HTERT RPE-1 (cell line): Measurements from ENCODE around the gene WASHC1.
"Not testable (repeated sequence)": the region's sequence is repeated elsewhere in the genome, so short reads cannot be mapped to it uniquely, and the experiment has no call there.

Experiments
- in situ Hi-C: fragments of 300-500 bp; cut with MboI; formaldehyde crosslinking; loops from 4 replicates; pipeline ENCODE4 v1.14.3; 2020; ENCODE audit warnings: low sequenced_read_pairs

Gene WASHC1, protein sequence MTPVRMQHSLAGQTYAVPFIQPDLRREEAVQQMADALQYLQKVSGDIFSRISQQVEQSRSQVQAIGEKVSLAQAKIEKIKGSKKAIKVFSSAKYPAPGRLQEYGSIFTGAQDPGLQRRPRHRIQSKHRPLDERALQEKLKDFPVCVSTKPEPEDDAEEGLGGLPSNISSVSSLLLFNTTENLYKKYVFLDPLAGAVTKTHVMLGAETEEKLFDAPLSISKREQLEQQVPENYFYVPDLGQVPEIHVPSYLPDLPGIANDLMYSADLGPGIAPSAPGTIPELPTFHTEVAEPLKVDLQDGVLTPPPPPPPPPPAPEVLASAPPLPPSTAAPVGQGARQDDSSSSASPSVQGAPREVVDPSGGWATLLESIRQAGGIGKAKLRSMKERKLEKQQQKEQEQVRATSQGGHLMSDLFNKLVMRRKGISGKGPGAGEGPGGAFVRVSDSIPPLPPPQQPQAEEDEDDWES

DNA sequence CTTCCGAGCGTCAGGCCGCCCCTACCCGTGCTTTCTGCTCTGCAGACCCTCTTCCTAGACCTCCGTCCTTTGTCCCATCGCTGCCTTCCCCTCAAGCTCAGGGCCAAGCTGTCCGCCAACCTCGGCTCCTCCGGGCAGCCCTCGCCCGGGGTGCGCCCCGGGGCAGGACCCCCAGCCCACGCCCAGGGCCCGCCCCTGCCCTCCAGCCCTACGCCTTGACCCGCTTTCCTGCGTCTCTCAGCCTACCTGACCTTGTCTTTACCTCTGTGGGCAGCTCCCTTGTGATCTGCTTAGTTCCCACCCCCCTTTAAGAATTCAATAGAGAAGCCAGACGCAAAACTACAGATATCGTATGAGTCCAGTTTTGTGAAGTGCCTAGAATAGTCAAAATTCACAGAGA lies at the start of gene WASHC1:
TSS of gene WASHC1 (minus strand) at position 101 of the 400 bp plus-strand sequence. CDS start 4,457 bp downstream, outside the sequence.
- in situ Hi-C loops: not testable (repeated sequence)

DNA sequence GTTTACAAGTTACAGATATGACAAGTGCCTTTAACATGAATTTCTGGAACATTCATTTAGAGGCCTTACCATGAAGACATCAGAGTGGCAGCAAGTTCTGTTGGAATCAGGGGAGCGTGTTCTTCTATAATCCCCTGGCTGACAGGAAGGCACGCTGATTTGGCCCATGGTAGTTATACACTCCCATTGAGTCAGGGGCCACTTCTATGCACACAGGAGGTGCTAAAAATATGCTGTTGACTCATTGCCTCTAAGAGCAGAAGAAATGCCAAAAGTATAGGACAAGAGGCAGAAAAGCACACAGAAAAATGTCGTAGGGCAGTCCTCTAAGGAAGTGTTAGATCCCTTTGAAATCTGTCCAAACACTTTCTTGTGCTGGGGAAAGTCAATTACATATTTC lies 49.1 kb upstream of the WASHC1 start:
- in situ Hi-C loops: not testable (repeated sequence)

DNA sequence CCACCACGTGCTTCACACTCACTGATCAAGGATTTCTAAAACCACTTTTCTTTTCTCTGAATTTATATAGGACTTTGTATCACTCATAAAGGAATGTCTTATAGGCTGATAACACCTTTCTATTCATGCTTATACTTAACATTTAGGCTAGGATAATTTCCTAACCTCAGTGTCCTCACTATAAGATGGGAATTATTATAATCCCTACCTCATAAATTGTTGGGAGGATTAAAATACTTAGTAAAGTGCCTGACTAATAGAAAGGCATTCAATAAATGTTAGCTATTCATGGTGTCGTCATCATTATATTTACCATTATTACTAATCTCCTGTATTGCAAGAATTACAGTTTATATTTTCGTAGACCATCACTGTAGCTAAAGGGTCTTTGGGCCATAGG lies 47.1 kb upstream of the WASHC1 start:
- in situ Hi-C loops: not testable (repeated sequence)

DNA sequence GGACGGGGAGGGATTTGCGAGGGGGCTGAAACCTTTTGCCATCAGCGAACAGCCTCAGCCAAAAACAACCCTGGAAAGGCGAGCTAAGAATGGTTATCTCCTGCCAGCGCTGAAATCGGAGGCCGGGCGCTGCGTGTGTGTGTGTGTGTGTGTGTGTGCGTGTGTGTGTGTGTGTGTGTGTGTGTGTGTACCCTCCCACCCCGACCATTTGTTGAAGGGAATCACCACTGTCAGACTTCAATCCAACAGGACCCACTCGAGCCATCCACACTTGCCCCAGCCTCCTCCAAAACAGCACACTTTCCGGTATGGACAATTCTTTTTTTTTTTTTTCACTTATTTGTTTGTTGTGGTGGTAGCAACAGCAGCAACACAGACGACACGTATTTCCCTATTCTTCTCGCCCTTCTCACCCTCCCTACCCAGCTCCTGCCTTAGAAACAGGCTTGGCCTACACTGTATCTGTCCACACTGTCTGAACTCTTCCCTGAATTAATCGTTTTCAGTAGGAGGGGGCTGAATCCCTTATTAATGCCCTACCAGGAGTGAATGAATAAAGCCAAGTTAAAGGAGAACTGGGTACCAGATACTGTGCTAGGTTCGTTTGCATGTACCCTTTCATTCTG lies 44.8 kb upstream of the WASHC1 start:
- in situ Hi-C loops: not testable (repeated sequence)

DNA sequence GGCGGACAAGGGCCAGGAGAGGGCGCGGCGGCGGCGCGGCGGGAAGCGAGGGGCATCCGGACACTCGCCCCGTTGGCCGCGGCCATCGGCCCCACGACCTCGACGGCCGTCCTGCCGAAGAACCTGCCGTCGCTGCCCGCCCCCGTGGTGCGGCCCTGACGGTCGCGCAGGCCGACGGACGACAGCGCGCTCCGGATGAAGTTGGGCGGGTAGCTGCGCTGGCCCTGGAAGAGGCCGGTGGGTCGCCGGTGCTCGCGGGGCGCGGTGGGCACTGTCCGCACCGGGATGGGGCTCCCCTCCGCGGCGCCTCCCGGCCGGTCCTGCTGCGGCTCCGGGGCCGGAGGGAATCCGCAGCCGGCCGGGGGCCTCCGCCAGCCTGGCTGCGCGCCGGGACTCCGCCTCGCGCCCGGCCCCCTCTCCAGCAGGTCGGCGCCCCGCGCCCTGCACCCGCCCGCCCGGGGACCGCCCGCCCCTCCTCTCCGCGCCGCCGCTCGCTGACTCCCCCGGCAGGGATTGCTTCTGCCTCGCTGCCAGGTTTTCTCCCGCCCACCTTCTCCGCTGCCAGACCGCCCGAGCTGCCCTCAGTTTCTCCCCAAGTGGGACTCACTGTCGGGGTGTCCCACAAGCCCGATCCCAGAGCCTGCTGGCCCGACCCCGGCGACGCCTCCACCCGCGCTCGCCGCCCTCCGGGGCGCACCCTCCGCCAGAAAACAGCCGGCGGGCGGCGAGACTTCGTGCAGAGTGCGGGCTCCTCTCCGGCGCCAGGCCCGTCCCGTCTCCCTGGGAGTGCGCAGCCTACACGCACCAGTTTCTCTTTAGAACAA lies 44.0 kb upstream of the WASHC1 start:
- in situ Hi-C loops: not testable (repeated sequence)

DNA sequence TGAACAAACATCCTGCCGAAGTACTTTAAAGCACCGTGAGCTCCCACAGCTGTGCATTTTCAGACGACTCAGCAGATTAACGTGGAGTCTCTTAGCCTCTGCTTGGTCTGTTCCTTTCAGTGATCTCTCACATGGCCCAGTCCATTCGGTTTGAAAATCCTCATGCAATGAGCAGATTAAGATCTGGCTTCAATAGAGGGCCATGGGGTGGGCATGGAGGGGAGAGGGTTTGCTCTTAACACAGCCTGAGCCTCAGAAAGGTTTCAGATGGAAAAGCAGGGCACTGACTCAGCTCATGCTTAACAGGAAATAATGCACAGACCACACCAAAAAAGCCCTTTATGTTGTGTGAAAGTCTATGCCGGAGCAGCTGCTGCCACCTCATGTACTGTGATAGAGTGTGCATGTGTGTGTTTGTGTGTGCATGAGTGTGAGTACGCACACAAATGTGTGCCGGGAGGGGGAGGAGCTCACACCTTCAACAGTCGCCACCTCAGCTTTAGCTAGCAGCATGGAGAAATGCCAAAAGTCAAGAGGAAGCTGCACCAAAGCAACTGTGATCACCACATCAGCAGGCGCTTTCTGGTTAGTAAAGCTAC lies 33.9 kb upstream of the WASHC1 start:
- in situ Hi-C loops: not testable (repeated sequence)

DNA sequence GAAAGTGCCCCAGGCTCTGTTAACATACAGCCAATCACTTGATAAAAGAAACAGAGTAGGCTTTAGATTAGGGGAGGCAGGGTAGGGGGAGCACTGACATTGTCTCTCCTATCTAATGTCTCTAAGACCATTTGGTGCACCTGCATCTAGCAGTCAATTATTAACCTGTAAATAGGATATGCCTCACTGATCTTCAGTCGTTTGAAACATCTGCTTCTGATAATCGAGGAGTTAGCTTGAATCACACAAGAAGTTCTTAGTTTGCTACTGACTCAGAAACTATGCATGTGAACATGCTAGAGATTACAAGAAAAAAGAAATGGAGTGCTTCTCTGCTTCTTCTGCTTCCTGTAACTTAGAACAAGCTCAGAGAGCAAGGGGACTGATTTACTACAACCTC lies 23.4 kb upstream of the WASHC1 start:
- in situ Hi-C loops: not testable (repeated sequence)

DNA sequence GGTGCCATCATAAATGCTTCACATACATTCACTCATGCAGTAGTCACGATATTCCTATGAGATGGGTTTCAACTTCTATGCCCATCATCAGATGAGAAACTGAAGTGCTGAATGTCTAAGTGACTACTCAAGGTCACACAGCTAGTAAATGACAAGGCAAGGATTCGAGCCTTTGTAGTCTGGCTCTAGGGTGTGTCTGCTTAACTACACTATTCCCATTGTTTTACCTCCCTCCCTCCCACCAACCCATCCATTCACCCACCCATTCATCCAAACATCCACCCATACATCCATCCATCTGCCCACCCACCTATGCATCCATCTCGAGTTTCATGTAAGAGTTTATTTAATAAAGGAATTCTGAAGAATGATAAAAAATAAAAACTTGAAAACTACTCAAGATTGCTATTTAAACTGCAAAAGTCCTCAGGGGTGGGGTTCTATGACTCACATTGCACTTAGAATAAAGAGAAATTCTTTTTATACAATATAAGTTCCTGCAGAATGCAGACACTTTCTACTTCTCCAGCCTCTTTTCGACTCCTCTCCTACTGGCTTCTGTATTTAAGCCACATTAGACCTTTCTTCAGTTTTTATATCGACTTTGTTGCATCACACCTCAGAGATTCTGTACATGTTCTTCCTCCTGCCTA lies 19.1 kb upstream of the WASHC1 start:
- in situ Hi-C loops: not testable (repeated sequence)

DNA sequence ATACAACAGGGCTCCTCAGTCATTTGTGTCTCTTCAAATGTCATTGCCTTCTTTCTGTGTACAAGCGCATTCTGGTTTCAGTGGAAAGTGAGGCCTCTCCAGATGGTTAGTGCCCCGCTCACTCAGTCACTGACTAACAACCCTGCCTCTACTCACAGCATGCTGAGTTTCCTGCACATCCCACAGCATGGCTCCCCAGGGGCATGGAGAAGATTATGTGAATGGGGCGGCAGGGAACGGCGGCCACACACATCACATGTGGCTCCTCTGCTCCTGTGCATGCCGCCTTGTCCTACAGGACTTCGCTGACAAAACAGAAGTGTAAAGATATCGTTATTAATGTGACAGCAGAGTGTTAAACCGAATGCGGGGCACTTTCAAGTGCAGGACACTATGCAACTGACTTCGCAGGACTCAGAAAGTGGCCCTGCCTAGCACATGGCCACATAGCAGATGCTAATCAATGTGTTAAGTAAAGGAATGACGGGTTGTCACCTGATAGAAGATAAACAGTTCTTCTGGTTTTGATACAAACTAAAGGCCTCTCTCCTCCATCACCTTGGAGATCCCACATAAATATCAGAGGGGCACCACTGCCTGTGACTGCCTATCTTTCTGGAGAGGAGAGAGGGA lies 17.5 kb upstream of the WASHC1 start:
- in situ Hi-C loops: not testable (repeated sequence)

DNA sequence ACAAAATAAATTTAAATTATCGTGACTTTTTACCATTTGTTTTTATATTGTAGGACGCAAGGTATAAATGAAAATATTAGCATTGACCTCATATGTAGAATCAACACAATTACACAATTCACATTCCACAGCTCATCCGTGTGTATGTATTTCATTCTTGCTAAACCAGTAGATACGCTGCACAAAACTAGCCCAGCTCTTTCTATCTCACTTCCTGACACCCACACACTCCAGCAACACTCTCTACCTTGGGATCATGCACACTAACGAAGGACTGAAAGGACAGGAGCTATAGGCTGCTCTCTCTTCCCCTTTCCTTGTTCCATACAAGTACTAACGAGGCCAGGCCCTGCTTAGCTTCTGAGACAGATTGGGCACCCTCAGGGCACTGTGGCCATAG lies 16.9 kb upstream of the WASHC1 start:
- in situ Hi-C loops: not testable (repeated sequence)

DNA sequence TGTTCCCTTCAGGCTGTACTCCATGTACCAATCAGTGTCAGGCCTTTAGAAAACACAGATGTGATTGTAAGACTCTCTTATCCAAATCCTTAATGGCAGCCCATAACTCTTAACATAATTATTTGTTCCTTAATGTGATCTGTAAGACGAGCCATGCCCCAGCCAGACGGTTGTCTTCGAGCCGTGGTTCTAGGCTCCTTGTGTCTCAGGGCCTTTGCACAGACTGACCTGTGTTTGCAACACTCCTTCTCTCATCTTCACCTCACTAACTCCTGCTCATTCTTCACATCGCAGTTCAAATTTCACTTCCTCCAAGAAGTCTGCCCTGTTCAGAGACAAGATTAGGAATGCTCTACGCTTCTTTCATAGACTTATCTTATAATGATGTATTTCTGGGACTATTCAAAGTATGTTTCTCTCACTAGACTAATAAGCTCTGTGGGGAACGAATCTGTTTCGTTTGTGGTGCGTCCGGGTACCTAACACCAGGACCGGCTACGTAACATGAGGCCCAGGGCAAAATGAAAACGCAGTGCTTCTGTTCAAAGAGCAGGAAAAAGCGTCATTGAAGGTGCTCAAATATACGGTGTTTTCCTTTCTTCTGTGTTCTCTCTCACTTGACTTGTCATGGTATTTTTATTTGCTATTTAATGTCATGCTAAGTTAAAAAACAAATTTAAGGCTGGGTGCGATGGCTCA lies 16.1 kb upstream of the WASHC1 start:
- in situ Hi-C loops: not testable (repeated sequence)

DNA sequence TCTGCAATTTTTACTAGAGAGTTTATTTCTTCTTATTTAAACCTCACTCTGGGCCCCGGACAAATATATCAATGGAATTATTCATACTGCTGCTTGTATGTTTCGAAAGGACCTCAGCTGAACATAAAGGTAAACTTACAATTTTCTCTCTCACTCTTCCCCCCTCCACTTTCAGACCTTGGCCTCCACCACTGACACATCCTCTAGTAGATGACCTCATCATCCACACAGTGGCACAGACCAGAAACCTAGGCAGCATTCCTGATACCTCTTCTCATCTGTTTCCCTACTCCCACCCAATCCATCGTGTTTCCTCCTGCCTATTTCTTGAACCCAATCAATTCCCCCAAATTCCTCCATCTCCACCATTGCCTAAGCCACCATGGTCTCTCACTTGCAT lies 15.2 kb upstream of the WASHC1 start:
- in situ Hi-C loops: not testable (repeated sequence)

DNA sequence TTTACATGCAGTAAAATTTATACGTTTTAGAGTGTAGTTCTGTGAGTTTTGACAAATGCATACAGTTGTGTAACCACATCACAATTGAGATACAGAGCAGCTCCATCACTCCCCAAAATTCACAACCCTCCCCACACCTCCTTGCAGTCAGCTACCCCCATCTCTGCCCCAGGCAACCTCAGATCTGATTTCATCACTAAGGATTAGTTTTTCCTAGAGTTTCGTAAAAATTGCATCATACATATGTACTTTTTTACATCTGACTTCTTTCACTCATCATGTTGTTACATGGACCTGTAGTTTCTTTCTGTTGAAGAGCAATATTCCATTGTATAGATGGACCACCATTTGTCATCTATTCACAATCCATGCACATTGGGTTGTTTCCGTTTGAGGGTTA lies 14.4 kb upstream of the WASHC1 start:
- in situ Hi-C loops: not testable (repeated sequence)

DNA sequence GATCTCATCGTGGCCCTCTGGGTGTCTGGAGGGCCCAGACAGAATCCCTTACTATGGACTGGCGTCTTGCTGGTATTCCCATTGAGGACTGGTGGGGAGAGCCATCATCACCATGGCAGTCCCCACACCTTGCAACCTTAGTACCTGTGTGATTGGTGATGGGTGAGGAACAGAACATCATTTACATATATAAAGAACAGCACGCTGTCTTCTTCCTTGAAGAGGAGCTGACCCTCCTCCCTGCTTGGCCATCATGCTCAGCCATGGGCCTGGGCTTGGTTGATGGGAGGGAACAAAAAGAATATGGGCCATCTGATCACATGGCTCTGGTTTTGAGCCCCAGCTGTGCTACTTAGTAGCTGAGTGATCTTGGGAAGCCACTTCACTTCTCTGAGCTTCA lies 13.9 kb upstream of the WASHC1 start:
- in situ Hi-C loops: not testable (repeated sequence)

DNA sequence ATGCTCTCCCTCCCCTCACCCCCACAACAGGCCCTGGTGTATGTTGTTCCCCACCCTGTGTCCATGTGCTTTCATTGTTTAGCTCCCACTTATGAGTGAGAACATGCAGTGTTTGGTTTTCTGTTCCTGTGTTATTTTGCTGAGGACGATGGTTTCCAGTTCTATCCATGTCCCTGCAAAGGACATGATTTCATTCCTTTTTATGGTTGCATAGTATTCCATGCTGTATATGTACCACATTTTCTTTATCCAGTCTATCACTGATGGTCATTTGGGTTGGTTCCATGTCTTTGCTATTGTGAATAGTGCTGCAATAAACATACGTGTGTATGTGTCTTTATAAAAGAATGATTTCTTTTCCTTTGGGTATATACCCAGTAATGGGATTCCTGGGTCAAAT lies 12.6 kb upstream of the WASHC1 start:
- in situ Hi-C loops: not testable (repeated sequence)

DNA sequence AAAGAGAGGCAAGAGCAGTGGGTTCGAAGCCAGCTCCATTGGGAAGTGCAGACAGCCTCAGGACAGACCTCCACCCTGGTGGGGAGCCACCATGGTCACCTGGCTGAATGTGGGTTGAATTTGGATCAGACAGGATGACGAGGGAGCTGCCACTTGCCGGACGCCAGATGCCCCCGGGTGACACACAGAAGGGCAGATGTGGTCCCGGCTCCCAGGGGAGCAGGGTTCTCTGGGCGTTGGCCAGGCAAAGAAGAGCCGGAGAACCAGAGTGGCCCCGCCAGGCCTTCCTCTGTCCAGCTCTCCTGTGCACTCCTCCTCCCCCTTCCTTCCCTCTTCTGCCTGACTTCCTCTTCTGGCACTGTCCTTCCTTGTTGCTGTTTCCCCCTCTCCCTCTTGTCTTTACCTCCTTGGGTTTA lies 12.0 kb upstream of the WASHC1 start:
- in situ Hi-C loops: not testable (repeated sequence)

DNA sequence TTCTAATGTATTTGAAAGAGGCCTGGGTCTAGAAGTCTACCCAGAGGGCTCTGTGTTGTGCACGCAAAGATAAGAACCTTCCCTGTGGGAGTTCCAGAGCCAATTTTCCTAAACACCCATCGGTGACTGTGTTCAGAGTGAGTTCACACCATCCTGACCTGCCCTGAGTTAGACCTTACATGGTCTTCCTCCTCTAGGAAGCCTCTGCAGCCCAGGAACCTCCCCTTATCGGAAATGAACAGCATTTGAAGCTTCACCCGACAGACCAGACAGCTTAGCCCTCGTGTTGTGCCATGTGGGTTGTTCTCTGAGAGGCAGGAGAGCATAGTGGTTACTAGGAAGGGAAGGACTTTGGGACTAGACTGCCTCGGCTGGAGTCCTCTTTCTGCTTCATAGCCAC lies 3.1 kb upstream of the WASHC1 start:
- in situ Hi-C loops: not testable (repeated sequence)

DNA sequence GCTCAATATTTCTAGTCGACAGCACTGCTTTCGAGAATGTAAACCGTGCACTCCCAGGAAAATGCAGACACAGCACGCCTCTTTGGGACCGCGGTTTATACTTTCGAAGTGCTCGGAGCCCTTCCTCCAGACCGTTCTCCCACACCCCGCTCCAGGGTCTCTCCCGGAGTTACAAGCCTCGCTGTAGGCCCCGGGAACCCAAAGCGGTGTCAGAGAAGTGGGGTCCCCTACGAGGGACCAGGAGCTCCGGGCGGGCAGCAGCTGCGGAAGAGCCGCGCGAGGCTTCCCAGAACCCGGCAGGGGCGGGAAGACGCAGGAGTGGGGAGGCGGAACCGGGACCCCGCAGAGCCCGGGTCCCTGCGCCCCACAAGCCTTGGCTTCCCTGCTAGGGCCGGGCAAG lies 481 bp downstream of the WASHC1 start:
- in situ Hi-C loops: not testable (repeated sequence)

DNA sequence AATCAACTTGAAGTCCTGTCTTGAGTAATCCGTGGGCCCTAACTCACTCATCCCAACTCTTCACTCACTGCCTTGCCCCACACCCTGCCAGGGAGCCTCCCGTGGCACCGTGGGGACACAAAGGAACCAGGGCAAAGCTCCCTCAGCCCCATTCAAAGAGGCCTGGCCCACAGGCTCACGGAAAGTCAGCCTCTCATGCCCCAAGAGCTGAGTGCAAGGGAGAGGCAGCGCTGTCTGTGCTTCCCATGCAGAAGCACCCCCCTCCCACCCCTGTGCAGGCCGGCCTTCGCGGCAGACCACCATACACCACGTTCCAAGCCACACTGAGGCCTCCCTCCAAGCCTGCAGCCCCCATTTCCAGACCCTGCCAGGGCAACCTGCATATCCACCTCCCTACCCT lies 7.6 kb downstream of the WASHC1 start:
- in situ Hi-C loops: not testable (repeated sequence)
